C4-2B (cell line): Measurements from ENCODE around the gene EPHA6.
"Not testable (repeated sequence)": the region's sequence is repeated elsewhere in the genome, so short reads cannot be mapped to it uniquely, and the experiment has no call there.

Experiments used
- CTCF ChIP-seq: fragments of 450-650 bp; conservative IDR thresholded peaks from 2 replicates; pipeline ENCODE4 v1.5.1; 2017; ENCODE audit warnings: mild to moderate bottlenecking
- ZFX ChIP-seq: fragments of 450-650 bp; IDR thresholded peaks from 2 replicates; pipeline ENCODE4 v1.6.1; 2017

- TF ChIP-seq CTCF, ZFX: not testable (repeated sequence)
Measured at GRCh38 chr3:97025612-97026011, 211.2 kb downstream of the EPHA6 start.
